Measurements from ENCODE around the gene RET. TPM values are rescaled to one million over a fixed set of nuclear protein-coding genes. Genes with fewer than 3 reads are reported as not detected.

The RET gene
- polyA plus RNA-seq, 3 donors = 0.08 to 0.39 (median 0.14) TPM

- Histone ChIP-seq H3K27ac (ENCODE audit: low read depth in 1 of 2, low read length in 2 of 2) (no peak overlapping the region), H2AFZ (ENCODE audit: insufficient read depth, low read depth, low read length, poor library complexity, severe bottlenecking) (no peak overlapping the region), H3K4me1 (ENCODE audit: control insufficient read depth in 1 of 2, insufficient read depth in 2 of 2, low read length in 2 of 2) (peaks cover 15 to 37% of the 10 kb centered on the region in 2 donors), H3K79me2 (ENCODE audit: insufficient read depth, low read length) (no peaks in the 10 kb centered on the region), H3K4me3 (replicated peaks in 1 of 3; ENCODE audit: low read depth in 2 of 3, low read length in 3 of 3) (no peak overlapping the region), H3K4me2 (replicated peaks; ENCODE audit: extremely low read depth, low read length, poor library complexity, severe bottlenecking) (no peak overlapping the region), H3K9ac (ENCODE audit: insufficient read depth, low read length, poor library complexity, severe bottlenecking) (no peak overlapping the region), H3K9me3 (replicated peaks in 1 of 2; ENCODE audit: control insufficient read depth in 1 of 2, insufficient read depth in 1 of 2, low read length in 2 of 2) (no peaks in the 10 kb centered on the region), H4K20me1 (ENCODE audit: insufficient read depth, low read length) (no peaks in the 10 kb centered on the region), H3K27me3 (ENCODE audit: control insufficient read depth in 2 of 2, insufficient read depth in 2 of 2, low read length in 2 of 2) (peaks cover 8 to 40% of the 10 kb centered on the region in 2 donors), H3K36me3 (replicated peaks in 1 of 2; ENCODE audit: control insufficient read depth in 1 of 2, insufficient read depth in 2 of 2, low read length in 2 of 2) (no peaks in the 10 kb centered on the region)
- 98% methylated on average over 6 of the region's 12 CpGs for WGBS (ENCODE audit: insufficient coverage)
- peaks cover 24% of the 10 kb centered on the region for H3K4me1 Mint-ChIP-seq
- H3K9me3 Mint-ChIP-seq = peaks cover 0 to 9% (median 0%) of the 10 kb centered on the region in 7 donors
- TF ChIP-seq, protein P1, sequence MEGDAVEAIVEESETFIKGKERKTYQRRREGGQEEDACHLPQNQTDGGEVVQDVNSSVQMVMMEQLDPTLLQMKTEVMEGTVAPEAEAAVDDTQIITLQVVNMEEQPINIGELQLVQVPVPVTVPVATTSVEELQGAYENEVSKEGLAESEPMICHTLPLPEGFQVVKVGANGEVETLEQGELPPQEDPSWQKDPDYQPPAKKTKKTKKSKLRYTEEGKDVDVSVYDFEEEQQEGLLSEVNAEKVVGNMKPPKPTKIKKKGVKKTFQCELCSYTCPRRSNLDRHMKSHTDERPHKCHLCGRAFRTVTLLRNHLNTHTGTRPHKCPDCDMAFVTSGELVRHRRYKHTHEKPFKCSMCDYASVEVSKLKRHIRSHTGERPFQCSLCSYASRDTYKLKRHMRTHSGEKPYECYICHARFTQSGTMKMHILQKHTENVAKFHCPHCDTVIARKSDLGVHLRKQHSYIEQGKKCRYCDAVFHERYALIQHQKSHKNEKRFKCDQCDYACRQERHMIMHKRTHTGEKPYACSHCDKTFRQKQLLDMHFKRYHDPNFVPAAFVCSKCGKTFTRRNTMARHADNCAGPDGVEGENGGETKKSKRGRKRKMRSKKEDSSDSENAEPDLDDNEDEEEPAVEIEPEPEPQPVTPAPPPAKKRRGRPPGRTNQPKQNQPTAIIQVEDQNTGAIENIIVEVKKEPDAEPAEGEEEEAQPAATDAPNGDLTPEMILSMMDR (IDR thresholded peaks at IDR 0.05) = no peak
- intact Hi-C loops (cut with micrococcal nuclease) = no loop called here
- DNase-seq = no peak
- peaks cover 34 to 56% (median 49%) of the 10 kb centered on the region in 3 donors for H3K27me3 Mint-ChIP-seq (ENCODE audit: low read depth in 3 of 3)
- peak overlapping the region in 1 of 2 donors; percentile 83 for H3K4me3 Mint-ChIP-seq
- H3K36me3 Mint-ChIP-seq = no peaks in the 10 kb centered on the region
- no peak overlapping the region for H3K27ac Mint-ChIP-seq
Measured at GRCh38 chr10:43074827-43075611, 1.9 kb upstream of the RET start.

- H3K9me3 ChIP-seq (replicated peaks in 1 of 2; ENCODE audit: control insufficient read depth in 1 of 2, insufficient read depth in 1 of 2, low read length in 2 of 2) = no peaks in the 10 kb centered on the region
- Mint-ChIP-seq H3K9me3 (peaks cover 0 to 9% (median 0%) of the 10 kb centered on the region in 7 donors), H3K27ac (no peak overlapping the region), H3K4me1 (peaks cover 27% of the 10 kb centered on the region), H3K4me3 (peak overlapping the region in 1 of 2 donors; percentile 83), H3K27me3 (ENCODE audit: low read depth in 3 of 3) (peaks cover 34 to 56% (median 49%) of the 10 kb centered on the region in 3 donors), H3K36me3 (no peaks in the 10 kb centered on the region)
- H3K4me2 ChIP-seq (replicated peaks; ENCODE audit: extremely low read depth, low read length, poor library complexity, severe bottlenecking) = no peak overlapping the region
- H3K4me3 ChIP-seq (replicated peaks in 1 of 3; ENCODE audit: low read depth in 2 of 3, low read length in 3 of 3) = no peak overlapping the region
- intact Hi-C loops (cut with micrococcal nuclease) = no loop called here
- no peak overlapping the region for H3K27ac ChIP-seq (ENCODE audit: low read depth in 1 of 2, low read length in 2 of 2)
- no peak overlapping the region for H2AFZ ChIP-seq (ENCODE audit: insufficient read depth, low read depth, low read length, poor library complexity, severe bottlenecking)
- TF ChIP-seq, protein P1 (IDR thresholded peaks at IDR 0.05) = no peak
- H3K4me1 ChIP-seq (ENCODE audit: control insufficient read depth in 1 of 2, insufficient read depth in 2 of 2, low read length in 2 of 2) = peaks cover 20 to 43% of the 10 kb centered on the region in 2 donors
- no peaks in the 10 kb centered on the region for H4K20me1 ChIP-seq (ENCODE audit: insufficient read depth, low read length)
- H3K9ac ChIP-seq (ENCODE audit: insufficient read depth, low read length, poor library complexity, severe bottlenecking) = no peak overlapping the region
- H3K36me3 ChIP-seq (replicated peaks in 1 of 2; ENCODE audit: control insufficient read depth in 1 of 2, insufficient read depth in 2 of 2, low read length in 2 of 2) = no peaks in the 10 kb centered on the region
- 85% methylated on average over 5 of the region's 5 CpGs for WGBS (ENCODE audit: insufficient coverage)
- H3K79me2 ChIP-seq (ENCODE audit: insufficient read depth, low read length) = no peaks in the 10 kb centered on the region
- peaks cover 8 to 40% of the 10 kb centered on the region in 2 donors for H3K27me3 ChIP-seq (ENCODE audit: control insufficient read depth in 2 of 2, insufficient read depth in 2 of 2, low read length in 2 of 2)
- DNase-seq = no peak
Measured at GRCh38 chr10:43075612-43076003, 1.3 kb upstream of the RET start.

Data from CD14-positive monocyte (primary cell).